Trophoblast cell (in vitro differentiated cells and primary cell): ENCODE data around the gene PABPN1.

Source experiments
- DNase-seq, 2 donors: peaks; one replicate each; pipeline ENCODE4 v3.0.0-alpha.2; 2016
- H2AFZ ChIP-seq: 2 replicates; pipeline ENCODE4 v1.6.1; 2013; ENCODE audit warnings: low read length, moderate library complexity, mild to moderate bottlenecking; ENCODE audit not compliant: insufficient read depth, poor library complexity
- H2AK5ac ChIP-seq: 2 replicates; pipeline ENCODE4 v1.6.1; 2013; ENCODE audit warnings: mild to moderate bottlenecking, low read length
- H2BK120ac ChIP-seq: 2 replicates; pipeline ENCODE4 v1.6.1; 2013; ENCODE audit warnings: low read length, mild to moderate bottlenecking, moderate library complexity; ENCODE audit not compliant: insufficient read depth, poor library complexity
- H2BK12ac ChIP-seq: 2 replicates; pipeline ENCODE4 v1.6.1; 2013; ENCODE audit warnings: mild to moderate bottlenecking, low read length, moderate library complexity
- H2BK5ac ChIP-seq: 2 replicates; pipeline ENCODE4 v1.6.1; 2013; ENCODE audit warnings: low read length, low read depth, moderate library complexity, mild to moderate bottlenecking; ENCODE audit not compliant: poor library complexity
- H3K14ac ChIP-seq: 2 replicates; pipeline ENCODE4 v1.6.1; 2013; ENCODE audit warnings: mild to moderate bottlenecking, low read length
- H3K18ac ChIP-seq: 2 replicates; pipeline ENCODE4 v1.6.1; 2013; ENCODE audit warnings: mild to moderate bottlenecking, low read length
- H3K23ac ChIP-seq: 2 replicates; pipeline ENCODE4 v1.6.1; 2013; ENCODE audit warnings: low read length
- H3K27ac ChIP-seq: 2 replicates; pipeline ENCODE4 v1.5.1; 2013; ENCODE audit warnings: low read depth, mild to moderate bottlenecking, inconsistent platforms, low read length, moderate library complexity
- H3K27me3 ChIP-seq: 2 replicates; pipeline ENCODE4 v1.6.1; 2013; ENCODE audit warnings: inconsistent platforms, mild to moderate bottlenecking, low read length, moderate library complexity; ENCODE audit not compliant: insufficient read depth
- H3K36me3 ChIP-seq, 2 experiments: 1 replicate in 1 of 2; 2 replicates in 1 of 2; pipeline ENCODE4 v1.6.1; 2013; ENCODE audit warnings: low read length in 2 of 2, mild to moderate bottlenecking in 2 of 2, moderate library complexity in 1 of 2; ENCODE audit not compliant: insufficient read depth in 2 of 2, control insufficient read depth in 1 of 2
- H3K4ac ChIP-seq: 2 replicates; pipeline ENCODE4 v1.6.1; 2013; ENCODE audit warnings: low read depth, mild to moderate bottlenecking, low read length, moderate library complexity
- H3K4me1 ChIP-seq, 2 experiments: 1 replicate in 1 of 2; 2 replicates in 1 of 2; pipeline ENCODE4 v1.6.1; 2013; ENCODE audit warnings: low read length in 2 of 2, mild to moderate bottlenecking in 2 of 2, moderate library complexity in 1 of 2; ENCODE audit not compliant: insufficient read depth in 2 of 2, control insufficient read depth in 1 of 2
- H3K4me2 ChIP-seq: 2 replicates; pipeline ENCODE4 v1.6.1; 2013; ENCODE audit warnings: inconsistent platforms, mild to moderate bottlenecking, low read length, moderate library complexity
- H3K4me3 ChIP-seq: 2 replicates; pipeline ENCODE4 v1.5.1; 2013; ENCODE audit warnings: mild to moderate bottlenecking, low read depth, low read length, inconsistent platforms
- H3K79me1 ChIP-seq: one replicate; pipeline ENCODE4 v1.6.1; 2013; ENCODE audit warnings: low read length
- H3K79me2 ChIP-seq: 2 replicates; pipeline ENCODE4 v1.6.1; 2013; ENCODE audit warnings: low read length, mild to moderate bottlenecking; ENCODE audit not compliant: control insufficient read depth, insufficient read depth, poor library complexity
- H3K9ac ChIP-seq: 2 replicates; pipeline ENCODE4 v1.6.1; 2013; ENCODE audit warnings: mild to moderate bottlenecking, low read length
- H3K9me3 ChIP-seq: 2 replicates; pipeline ENCODE4 v1.6.1; 2013; ENCODE audit warnings: low read depth, mild to moderate bottlenecking, control low read depth, inconsistent platforms, low read length; ENCODE audit not compliant: insufficient read depth
- H4K12ac ChIP-seq: 2 replicates; pipeline ENCODE4 v1.6.1; 2013; ENCODE audit warnings: low read depth, mild to moderate bottlenecking, low read length, moderate library complexity
- H4K8ac ChIP-seq: 2 replicates; pipeline ENCODE4 v1.6.1; 2013; ENCODE audit warnings: low read depth, mild to moderate bottlenecking, low read length, moderate library complexity
- H4K91ac ChIP-seq: one replicate; pipeline ENCODE4 v1.6.1; 2013; ENCODE audit warnings: low read depth, mild to moderate bottlenecking, low read length, moderate library complexity
- WGBS: extraction: QIAGEN DNeasy Blood & Tissue Kit; methylation state at CpG from one replicate; pipeline ENCODE4 v1.1.7; 2013; ENCODE audit warnings: missing lambda C conversion rate; ENCODE audit not compliant: insufficient read length, insufficient coverage; ENCODE audit errors: extremely low coverage; 5-methylcytosine and 5-hydroxymethylcytosine counted together

The PABPN1 gene

GRCh38 chr14:23307146-23307530 lies 14.1 kb upstream of the PABPN1 start:
- H3K4me1 ChIP-seq = peaks cover 11 to 14% of the 10 kb centered on the region in 2 experiments
- peak overlapping the region; percentile 88 for H4K8ac ChIP-seq
- H2AFZ ChIP-seq = peak overlapping the region; percentile 87
- H3K18ac ChIP-seq = peak overlapping the region; percentile 75
- DNase-seq = no peak
- peak overlapping the region; percentile 88 for H3K14ac ChIP-seq
- peak overlapping the region; percentile 86 for H3K9ac ChIP-seq
- peak overlapping the region; percentile 81 for H4K12ac ChIP-seq
- peak overlapping the region; percentile 90 for H2BK5ac ChIP-seq
- H3K27me3 ChIP-seq = no peaks in the 10 kb centered on the region
- no CpG with 5 or more reads among the region's 5 CpGs for WGBS
- peak overlapping the region; percentile 51 for H2BK12ac ChIP-seq
- H3K79me2 ChIP-seq = peaks cover 15% of the 10 kb centered on the region
- H3K4me3 ChIP-seq = peak overlapping the region; percentile 81
- peak overlapping the region; percentile 98 for H4K91ac ChIP-seq
- H3K36me3 ChIP-seq = peaks cover 26 to 29% of the 10 kb centered on the region in 2 experiments
- peak overlapping the region; percentile 96 for H2AK5ac ChIP-seq
- peaks cover 13% of the 10 kb centered on the region for H3K79me1 ChIP-seq
- H3K23ac ChIP-seq = no peak overlapping the region
- peak overlapping the region; percentile 29 for H3K27ac ChIP-seq
- no peaks in the 10 kb centered on the region for H3K9me3 ChIP-seq
- H3K4ac ChIP-seq = peak overlapping the region; percentile 97
- H3K4me2 ChIP-seq = peak overlapping the region; percentile 74
- peak overlapping the region; percentile 93 for H2BK120ac ChIP-seq

GRCh38 chr14:23307687-23308644 lies 13.3 kb upstream of the PABPN1 start:
- Histone ChIP-seq H3K9me3 (no peaks in the 10 kb centered on the region), H3K36me3 (peaks cover 26 to 29% of the 10 kb centered on the region in 2 experiments), H2BK120ac (no peak overlapping the region), H2AK5ac (peak overlapping the region; percentile 55), H3K4me1 (peaks cover 10 to 11% of the 10 kb centered on the region in 2 experiments), H4K12ac (peak overlapping the region; percentile 47), H3K4me2 (peak overlapping the region; percentile 74), H2BK5ac (no peak overlapping the region), H2BK12ac (peak overlapping the region; percentile 22), H3K9ac (no peak overlapping the region), H3K4ac (peak overlapping the region; percentile 81), H2AFZ (no peak overlapping the region), H4K91ac (no peak overlapping the region), H4K8ac (peak overlapping the region; percentile 40), H3K23ac (no peak overlapping the region), H3K79me2 (peaks cover 13% of the 10 kb centered on the region), H3K27ac (no peak overlapping the region), H3K18ac (no peak overlapping the region), H3K79me1 (peaks cover 9% of the 10 kb centered on the region), H3K4me3 (no peak overlapping the region), H3K27me3 (no peaks in the 10 kb centered on the region), H3K14ac (peak overlapping the region; percentile 11)
- peak; percentile 19 to 30 for DNase-seq
- WGBS = no CpG with 5 or more reads among the region's 22 CpGs

GRCh38 chr14:23308721-23309445 lies 12.4 kb upstream of the PABPN1 start:
- no peak overlapping the region for H3K4me3 ChIP-seq
- H2BK5ac ChIP-seq = no peak overlapping the region
- no peak overlapping the region for H4K12ac ChIP-seq
- no peak overlapping the region for H3K23ac ChIP-seq
- no peak overlapping the region for H4K91ac ChIP-seq
- peaks cover 13% of the 10 kb centered on the region for H3K79me2 ChIP-seq
- H3K18ac ChIP-seq = no peak overlapping the region
- no peak overlapping the region for H4K8ac ChIP-seq
- peak overlapping the region; percentile 27 for H3K4ac ChIP-seq
- no peak overlapping the region for H2BK12ac ChIP-seq
- peak overlapping the region; percentile 11 for H2AFZ ChIP-seq
- H3K9ac ChIP-seq = no peak overlapping the region
- H2AK5ac ChIP-seq = no peak overlapping the region
- H3K14ac ChIP-seq = no peak overlapping the region
- no CpG with 5 or more reads among the region's 17 CpGs for WGBS
- peaks cover 26 to 29% of the 10 kb centered on the region in 2 experiments for H3K36me3 ChIP-seq
- no peak overlapping the region for H3K4me2 ChIP-seq
- no peak overlapping the region for H2BK120ac ChIP-seq
- no peaks in the 10 kb centered on the region for H3K27me3 ChIP-seq
- H3K4me1 ChIP-seq = peaks cover 10 to 11% of the 10 kb centered on the region in 2 experiments
- H3K79me1 ChIP-seq = peaks cover 9% of the 10 kb centered on the region
- no peak overlapping the region for H3K27ac ChIP-seq
- no peak for DNase-seq
- no peaks in the 10 kb centered on the region for H3K9me3 ChIP-seq

GRCh38 chr14:23310546-23310945 lies 10.7 kb upstream of the PABPN1 start:
- H3K4me2 ChIP-seq = no peak overlapping the region
- H4K12ac ChIP-seq = no peak overlapping the region
- H2BK120ac ChIP-seq = no peak overlapping the region
- H4K91ac ChIP-seq = no peak overlapping the region
- H3K4me1 ChIP-seq = peaks cover 10 to 11% of the 10 kb centered on the region in 2 experiments
- no peaks in the 10 kb centered on the region for H3K27me3 ChIP-seq
- no peaks in the 10 kb centered on the region for H3K9me3 ChIP-seq
- peaks cover 13% of the 10 kb centered on the region for H3K79me2 ChIP-seq
- H3K23ac ChIP-seq = no peak overlapping the region
- H3K4me3 ChIP-seq = no peak overlapping the region
- H3K18ac ChIP-seq = no peak overlapping the region
- H2AFZ ChIP-seq = no peak overlapping the region
- WGBS = no CpG with 5 or more reads among the region's 1 CpG
- H3K27ac ChIP-seq = no peak overlapping the region
- H2BK5ac ChIP-seq = no peak overlapping the region
- no peak overlapping the region for H4K8ac ChIP-seq
- peaks cover 26 to 31% of the 10 kb centered on the region in 2 experiments for H3K36me3 ChIP-seq
- H2BK12ac ChIP-seq = no peak overlapping the region
- no peak overlapping the region for H3K14ac ChIP-seq
- no peak overlapping the region for H3K4ac ChIP-seq
- no peak for DNase-seq
- no peak overlapping the region for H3K9ac ChIP-seq
- no peak overlapping the region for H2AK5ac ChIP-seq
- H3K79me1 ChIP-seq = peaks cover 9% of the 10 kb centered on the region
